ENCODE data around the gene RGS9.

RGS9 gene

DNA sequence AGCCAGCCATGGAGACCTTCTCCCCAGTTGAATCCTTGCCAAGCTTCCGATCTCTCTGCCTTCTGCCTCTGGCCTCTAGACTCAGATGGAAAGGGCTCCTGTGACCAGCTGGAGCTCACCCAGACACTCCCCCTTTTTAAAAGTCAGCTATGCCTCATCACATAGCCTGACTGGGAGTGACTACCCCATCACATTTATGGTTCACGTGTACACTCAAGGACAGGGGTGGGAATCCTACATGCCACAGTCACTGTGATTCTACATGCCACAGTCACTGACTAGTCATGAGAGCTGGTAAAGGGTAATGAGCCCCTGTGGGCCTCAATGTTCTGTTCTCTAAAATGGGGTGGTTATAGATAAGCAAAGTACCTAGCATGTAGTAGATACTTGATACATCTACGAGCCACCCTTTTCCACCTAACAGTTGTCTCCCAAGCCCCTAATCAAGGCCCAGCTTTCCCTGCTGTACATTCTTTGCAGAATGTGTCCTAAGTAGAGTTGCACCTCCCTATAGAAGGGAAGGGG lies 85.1 kb downstream of the RGS9 start:
- DNase-seq = no peak

DNA sequence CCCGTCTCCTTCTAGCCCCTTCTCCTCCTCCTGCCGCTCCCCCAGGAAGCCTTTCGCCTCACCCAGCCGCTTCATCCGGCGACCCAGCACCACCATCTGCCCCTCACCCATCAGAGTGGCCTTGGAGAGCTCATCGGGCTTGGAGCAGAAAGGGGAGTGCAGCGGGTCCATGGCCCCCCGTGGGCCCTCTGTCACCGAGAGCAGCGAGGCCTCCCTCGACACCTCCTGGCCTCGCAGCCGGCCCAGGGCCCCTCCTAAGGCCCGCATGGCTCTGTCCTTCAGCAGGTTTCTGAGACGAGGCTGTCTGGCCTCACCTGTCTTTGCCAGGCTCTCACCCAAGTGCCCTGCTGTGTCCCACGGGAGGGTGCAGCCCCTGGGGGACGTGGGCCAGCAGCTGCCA lies 87.9 kb downstream of the RGS9 start:
- DNase-seq = no peak

DNA sequence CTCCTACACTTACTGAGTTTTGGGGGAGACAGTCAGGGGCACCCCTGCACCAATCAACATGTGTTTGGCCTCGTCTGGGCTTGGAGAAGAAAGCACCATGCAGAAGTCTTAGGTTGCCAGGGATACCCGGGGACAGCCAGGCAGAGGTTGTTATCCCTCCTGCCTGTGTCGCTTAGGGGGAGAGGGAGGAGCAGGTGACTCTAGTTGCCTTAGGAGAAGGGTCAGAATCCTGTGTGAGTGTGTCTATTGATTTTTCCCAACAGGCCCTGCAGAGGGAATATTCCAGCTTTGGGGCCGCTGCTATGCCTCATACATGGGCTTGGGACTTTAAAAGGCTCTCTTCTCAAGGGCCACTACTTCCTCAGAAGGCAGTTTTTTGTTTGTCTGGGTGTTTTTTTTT lies 89.1 kb downstream of the RGS9 start:
- no peak for DNase-seq

DNA sequence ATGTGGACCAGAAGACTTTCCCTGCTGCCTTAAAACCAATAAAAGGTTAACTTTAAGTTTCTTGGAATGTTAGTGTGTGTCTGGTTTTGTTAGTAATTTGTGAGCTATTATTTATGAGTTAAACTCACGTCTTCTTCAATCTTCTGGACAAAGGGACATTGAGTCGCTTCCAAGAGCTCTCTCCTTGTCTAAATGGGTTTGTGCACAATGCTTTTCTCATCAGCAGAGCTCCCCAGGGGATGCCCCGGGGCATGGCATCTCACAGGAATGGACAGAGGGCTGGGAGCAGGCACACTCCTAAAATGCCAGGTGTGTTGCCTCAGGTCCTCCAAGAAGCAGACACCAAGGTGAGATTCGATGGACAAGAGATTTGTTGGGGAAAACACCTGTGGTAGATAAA lies 90.5 kb downstream of the RGS9 start:
- no peak for DNase-seq

DNA sequence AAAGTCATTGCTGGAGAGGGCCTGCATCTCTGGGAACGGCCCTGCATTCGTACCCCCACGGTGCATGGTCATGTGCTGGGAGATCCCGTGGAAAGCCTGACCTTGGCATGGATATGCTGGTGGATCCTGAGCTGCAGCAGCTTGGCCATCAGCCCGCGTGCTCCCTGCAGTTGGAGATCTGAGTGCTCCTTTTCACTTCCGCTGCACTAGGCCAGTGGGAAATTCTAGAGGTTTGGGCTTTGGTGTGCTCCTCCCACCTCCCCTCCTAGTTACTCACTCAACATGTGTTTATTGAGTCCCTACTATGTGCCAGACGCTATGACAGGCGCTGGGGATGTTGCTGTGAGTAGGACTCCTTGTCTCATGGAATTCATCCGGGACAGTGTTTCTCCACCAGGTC lies 91.1 kb downstream of the RGS9 start:
- no peak for DNase-seq

DNA sequence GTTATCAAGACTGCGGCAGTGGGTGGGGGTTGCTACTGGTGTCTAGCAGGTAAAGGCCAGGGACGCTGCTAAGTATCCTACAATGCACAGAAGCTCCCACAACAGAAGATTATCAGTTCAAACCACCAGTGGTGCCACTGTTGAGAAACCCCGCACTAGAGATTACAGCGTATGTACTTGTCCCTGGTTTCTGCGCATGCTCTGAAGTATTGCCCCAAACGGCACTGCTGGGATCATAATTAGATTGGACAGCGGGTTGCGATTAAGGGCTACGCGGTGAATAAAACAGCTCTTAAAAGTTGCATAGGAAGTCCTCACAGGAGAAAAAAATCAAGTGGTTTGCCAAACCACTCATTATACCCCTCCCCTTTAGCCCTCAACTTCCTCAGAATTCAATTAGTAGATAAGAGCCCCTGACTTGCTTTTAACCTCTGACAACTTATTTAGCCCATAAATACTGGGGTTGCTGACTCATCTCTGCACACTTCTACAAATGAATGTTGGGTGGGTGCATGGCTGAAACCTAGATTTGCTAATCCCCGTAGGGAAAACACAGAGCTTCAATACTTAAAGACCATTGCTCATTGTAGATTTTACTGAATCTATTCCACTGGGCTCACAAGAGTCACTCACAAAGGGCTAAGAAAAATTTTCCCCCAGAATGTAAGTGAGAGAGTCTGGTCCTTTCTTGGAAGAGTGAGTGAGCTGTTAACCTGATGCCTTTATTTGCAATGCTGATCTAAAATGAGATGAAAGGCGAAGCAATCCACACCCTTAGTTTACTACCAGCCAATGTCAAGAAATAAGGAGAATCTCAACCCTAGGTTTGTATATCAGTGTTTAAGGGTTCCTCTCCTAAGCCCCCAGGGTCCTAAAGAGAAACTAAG lies 91.8 kb downstream of the RGS9 start:
- peak; percentile 90 for DNase-seq

DNA sequence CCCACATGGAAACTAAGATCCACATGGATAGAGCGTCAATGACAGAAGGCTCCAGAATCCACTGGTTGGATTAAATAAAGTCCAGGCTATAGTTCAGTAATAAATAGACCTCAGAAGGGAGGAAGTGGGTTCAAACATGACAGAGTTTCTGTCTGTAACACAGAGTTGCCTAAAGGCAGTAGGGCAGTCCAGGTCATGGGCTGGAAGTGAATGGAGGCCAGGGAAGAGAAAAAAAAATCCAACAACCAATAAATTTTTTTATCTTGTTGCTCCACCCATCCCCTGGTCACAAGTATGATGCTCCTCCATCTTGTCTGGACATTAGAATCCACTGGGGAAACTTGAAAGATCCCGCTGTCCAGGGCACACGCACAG lies 92.4 kb downstream of the RGS9 start:
- peak; percentile 39 for DNase-seq

DNA sequence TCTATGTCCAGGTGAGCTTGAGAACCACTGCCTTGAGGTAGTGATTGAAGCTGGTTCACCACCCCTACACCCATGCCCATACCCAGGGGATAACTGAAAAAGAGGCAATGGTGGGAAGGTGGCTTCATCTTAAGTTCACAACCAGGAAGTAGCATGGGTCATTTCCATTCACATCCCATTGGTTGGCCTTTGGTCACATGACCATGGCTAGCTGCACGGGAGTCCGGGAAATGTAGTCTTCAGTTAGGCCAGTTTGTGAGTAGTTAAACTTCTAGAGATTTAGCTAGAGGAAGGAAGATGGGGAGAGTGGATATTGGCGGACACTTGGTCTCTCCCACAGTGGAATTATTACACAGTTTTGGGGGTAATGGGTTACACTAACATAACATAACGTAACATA lies 92.9 kb downstream of the RGS9 start:
- DNase-seq = no peak

DNA sequence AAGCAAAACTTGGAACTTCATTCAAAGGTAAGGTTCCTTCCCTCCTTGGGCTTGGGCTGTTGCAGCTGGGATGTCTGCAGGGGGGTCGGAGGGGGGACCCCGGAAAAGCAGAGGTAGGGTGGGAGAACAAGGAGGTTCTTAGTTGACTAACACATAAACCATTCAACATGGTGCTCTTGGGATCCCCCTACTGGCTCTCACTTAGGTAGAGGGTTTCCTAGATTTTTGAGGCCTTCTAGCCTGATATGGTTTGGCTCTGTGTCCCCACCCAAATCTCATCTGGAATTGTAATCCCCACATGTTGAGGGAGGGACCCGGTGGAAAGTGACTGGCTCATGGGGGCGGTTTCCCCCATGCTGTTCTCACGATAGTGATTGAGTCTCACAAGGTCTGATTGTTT lies 93.9 kb downstream of the RGS9 start:
- no peak for DNase-seq

DNA sequence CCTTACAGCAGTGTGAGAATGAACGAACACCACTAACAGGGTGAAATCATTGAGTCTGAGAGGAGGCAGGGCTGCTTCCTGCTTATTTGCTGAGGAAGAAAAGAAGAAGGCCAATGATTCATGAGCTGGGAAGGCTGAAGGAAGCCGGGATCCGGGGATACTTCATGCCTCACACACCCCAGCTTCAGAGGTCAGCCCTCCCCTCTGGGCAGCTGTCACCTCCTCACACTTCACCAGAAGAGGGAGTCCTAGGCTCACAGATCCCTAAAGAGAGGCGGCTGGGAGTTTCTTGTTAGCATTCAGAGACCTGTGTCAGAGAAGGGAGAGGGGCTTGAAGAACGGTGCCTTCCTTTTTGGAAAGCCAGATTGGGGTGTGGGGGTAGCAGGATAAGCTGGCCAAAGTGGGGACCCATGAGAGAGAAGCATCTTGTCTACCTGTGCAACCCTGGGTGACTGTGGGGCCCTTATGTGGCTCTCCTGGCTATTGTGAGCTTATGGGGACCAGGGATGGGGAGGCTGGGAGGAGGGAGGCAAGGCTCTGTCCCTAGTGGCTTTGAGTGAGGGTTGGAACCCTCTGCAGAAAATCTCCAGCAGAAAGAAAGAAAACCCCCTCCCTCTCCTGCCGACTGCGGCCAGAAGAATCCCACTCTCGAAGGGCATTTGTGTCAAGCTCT lies 94.6 kb downstream of the RGS9 start:
- peak; percentile 72 for DNase-seq

DNA sequence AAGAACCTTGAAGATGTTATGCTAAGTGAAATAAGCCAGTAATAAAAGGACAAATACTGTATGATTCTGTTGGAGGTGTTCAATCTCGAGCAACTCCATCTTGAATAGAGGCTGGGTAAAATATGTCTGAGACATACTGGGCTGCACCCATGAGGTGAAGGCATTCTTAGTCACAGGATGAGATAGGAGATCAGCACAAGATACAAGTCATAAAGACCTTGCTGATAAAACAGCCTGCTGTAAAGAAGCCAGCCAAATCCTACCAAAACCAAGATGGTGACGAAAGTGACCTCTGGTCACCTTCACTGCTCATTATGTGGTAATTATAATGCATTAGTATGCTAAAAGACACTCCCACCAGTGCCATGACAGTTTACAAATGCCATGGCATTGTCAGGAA lies 98.1 kb downstream of the RGS9 start:
- peak; percentile 29 for DNase-seq

DNA sequence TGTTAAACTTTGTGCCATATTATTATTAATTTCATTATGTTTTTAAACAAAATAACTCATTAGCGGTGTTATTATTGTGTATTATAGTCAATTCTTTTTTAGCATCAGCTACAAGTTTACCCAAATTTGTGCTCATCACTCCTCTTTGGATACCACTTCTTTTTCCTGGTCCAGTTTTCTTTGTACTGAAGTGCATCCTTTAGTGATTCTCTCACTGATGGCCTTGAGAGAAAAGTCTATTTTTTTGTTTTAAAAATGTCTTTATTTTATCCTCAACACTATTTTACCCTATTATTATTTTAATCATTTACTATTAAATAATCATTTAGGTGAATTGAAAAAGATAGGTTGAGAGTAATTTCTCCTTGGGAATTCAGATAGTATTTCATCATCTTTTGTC lies 99.2 kb downstream of the RGS9 start:
- no peak for DNase-seq

DNA sequence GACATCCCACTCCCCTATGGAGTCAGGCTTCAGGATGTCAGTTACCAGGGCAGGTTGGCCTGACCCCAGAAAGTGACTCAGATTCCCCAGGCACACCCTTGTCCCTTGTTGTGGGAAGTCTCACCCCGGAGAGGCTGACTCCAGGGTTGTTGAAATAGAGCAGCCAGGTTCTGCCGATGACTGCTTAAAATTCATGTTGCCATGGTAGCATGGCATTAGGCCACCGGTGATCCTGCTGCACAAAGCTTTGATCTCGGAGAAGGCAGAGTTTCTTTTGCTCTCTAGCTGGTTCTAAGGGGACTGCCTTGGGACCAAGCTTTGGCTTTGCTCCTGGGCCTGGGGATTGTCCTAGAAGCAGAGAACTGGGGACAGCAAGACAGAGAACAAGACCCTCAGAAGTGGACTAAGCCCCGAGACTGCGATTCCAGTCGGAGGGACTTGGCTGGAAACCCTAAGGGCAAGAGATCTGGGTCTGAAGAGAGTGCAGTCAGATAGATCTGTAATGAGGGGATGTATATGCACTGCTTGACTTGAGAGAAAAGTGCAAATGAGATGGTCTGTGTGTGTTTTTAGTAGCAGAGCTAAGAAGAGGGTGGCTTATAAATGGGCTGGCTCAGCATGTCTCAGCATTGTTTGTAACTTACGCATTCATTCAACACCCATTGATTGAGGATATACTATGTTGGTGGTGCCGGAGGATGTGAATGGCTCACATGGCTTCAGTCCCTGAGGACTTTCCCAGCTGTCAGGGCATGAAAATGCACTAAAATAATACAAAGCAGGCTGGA lies 106.9 kb downstream of the RGS9 start:
- DNase-seq = no peak

DNA sequence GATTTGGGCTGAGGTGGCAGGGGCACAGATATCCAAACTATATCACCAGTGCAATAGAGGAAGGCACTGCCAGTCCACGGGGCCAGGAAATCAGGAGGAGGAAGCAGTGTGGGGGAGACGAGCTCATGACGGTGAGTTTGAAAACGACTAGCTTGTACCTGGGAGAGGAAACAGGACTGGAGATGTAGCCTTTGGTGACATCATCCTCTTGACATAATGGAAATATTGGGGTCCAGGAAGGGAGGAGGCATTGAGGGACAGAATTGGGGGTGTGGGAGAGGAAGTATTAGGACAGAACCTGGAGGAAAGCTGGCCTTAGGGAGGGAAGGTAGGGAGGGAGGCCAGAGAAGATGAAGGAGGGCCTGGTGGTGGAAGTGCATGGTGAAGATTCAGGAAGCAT lies 109.1 kb downstream of the RGS9 start:
- DNase-seq = no peak

DNA sequence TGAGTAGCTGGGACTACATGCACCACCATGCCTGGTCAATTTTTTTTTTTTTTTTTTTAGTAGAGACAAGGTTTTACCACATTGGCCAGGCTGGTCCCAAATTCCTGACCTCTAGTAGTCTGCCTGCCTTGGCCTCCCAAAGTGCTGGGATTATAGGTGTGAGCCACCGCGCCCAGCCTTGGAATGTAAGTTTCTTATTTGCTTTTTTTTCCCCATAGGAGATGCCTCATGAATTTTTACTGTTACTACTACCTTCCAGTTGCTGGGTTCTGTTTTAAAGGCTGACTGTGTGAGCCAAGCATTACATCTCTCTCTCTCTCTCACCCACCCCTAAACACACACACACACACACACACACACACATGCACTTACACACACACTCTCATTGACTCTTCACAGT lies 112.6 kb downstream of the RGS9 start:
- no peak for DNase-seq

DNA sequence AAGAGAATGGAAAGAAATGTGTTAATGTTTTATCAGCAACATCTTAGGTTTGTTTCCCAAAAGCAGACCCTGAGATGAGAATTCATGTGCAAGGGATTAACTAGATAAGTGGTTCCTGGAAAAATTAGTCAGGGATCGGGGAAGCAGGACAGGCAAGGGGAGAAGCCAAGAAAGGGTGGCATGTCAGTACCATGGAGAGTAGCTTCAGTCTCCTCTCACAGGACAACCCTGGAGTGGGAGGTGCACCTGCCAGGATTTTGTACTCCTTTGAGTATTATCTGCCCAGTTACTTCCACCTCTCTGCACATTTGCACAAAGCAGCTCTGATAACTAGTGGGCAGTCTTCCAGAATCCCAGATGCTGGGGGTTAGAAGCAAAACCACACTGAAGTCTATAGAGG lies 117.0 kb downstream of the RGS9 start:
- no peak for DNase-seq

DNA sequence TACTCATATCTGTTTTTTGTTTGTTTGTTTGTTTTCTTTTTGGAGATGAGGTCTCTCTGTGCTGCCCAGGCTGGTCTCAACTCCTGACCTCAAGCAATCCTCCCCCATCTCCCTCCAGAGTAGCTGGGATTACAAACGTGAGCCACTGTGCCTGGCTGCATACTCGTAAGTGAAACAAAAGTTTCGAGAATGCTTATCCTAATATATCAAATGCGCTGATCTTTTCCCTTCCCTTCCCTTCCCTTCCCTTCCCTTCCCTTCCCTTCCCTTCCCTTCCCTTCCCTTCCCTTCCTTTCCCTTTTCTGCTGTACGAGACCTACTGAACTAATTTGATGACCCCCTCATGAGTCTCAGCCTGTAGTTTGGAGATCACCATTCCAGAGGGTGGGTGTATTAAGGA lies 122.1 kb downstream of the RGS9 start:
- DNase-seq = no peak

DNA sequence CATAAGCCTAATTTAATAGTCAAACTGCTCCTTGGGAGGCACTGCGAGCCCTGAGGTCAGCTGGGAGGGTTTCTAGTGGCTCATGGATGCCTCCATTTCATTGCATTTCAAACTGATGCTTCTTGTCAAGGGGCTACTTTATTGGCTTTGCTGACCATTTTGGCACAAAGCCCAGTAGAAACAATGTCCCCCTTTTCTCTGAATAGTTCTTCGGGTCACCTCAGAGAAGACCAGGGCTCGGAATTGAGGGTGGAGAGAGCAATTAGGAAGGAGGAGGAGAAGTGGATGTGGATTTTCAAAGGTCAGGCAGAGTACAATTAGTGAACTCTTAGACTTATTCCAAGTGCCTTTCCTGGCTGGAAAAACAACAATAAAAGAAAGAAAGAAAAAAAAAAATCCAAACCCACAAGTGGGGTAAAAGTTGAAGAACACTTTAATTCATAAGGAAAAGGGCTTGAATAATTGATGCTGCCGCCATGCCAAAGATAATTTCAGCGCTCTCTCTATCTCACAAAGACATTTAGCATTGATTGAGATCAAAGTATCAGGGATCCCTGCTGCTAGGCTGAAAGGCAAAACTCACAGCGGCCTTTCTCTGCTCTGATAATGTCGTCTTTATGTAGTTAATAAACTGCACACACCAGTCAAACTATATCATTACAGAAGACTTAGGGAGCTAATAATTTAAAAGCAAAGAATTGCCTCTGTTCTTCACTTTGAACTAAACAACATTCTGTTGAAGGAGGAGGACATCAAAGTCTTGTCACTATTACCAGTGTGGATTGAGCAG lies 122.7 kb downstream of the RGS9 start:
- DNase-seq = no peak

DNA sequence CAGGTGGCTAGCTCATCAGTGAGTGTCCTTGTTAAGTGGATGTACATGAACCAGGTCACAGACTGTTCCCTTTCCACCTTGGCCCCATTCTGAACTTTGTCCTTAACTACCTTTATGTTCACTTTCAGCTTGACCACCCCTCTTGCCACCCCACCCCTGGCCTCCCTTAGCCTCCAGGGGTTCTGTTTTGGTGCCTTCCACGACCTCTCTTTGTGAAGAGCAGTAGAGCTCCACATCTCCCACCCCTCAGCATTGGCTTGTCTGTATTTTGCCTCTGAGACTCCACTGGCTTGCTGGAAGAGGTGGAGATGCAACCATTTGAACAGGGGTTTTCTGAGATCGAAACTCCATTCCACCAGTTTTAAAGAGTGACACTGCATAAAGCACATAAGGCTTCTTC lies 123.5 kb downstream of the RGS9 start:
- DNase-seq = no peak

DNA sequence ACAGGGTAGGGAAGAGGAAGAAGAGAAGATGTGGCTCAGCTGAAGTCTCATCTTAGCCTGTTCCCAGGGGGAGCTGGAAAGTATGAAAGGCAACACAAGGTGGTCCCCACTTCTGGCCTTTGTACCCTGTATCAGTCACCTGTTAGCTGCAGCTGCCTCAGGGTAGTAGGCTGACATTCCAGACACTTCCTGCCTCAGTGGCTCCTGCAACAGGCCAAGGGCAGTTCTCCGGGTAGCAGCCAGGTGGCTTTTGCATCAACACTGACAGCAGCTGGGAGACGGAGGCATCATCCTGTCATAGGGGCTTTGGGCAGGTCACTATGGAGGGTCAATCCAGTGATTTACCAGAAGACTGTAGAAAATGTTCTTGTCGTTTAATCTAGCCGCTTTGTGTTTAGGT lies 124.0 kb downstream of the RGS9 start:
- no peak for DNase-seq

DNA sequence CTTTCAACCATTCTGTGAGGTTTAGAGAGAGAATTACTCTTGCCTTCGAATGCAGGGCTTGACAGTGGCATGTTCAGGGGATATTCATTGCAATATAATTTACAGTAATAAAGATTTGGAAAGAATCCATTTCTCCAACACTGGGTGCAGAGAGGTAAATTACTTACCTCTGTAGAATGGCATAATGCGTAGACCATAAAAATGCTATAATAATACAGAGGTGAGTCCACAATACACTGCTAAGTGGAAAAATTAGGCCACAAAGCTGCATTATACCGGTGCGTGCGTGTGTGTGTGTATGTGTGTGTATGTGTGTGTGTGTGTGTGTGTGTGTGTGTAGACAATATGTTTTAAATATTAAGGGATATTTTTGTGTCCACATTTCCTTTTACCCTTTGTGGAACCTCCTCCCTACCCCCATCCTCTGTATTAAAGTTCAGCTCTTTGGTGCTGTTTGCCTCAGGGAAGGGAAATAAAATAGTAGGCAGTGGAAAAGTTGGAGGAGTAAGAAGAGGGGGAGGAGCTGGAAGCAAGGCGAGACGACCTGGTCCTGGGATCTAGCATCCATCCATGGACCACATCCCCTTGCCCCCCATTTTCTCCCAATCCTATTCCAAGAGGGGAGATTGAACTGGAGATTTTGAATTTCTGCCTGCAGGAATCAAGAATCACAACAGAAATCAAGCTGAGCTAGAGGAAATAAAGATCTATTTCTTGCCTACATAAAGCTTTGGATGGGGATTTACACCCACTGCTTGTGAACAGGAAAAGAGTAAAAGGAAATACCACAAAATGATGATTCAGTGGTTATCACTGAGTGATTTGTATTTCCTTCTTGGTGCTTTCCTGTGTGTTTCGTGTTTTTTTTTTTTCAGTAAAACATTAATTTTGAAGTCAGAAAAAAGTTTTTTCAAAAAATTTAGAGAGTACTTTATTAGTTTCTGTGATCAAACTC lies 124.8 kb downstream of the RGS9 start:
- peak; percentile 55 for DNase-seq

DNA sequence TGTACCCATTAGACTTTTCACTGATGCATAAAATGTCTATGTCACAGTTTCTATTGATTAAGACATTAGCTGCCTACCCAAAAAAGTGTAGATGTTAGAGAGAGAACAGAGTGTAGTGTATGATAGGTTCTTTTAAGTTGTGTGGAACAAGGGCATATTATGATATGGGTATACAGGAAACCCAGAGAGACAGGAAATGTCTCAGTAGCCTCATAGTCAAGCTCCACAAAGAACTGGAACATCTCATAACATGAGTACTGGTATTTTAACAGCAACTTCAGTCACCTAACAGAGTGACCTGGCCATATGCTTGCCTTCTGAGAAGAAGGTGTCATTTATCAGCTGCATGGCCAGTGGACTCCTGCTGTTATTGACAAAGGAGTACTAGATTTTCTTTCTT lies 128.1 kb downstream of the RGS9 start:
- peak; percentile 24 for DNase-seq
